HepG2 (cell line): ENCODE data around the gene CCDC57. TPM values are rescaled to one million over a fixed set of nuclear protein-coding genes. Genes with fewer than 3 reads are reported as not detected.

Experiments
- FLYWCH1 ChIP-seq: sonication (generic); formaldehyde crosslinking; IDR thresholded peaks from 2 replicates; pipeline ENCODE4 v1.8.1; 2023; ENCODE audit warnings: mild to moderate bottlenecking, missing genetic modification reagents
- HMGA1 ChIP-seq: sonication (generic); formaldehyde crosslinking; conservative IDR thresholded peaks from 2 replicates; pipeline ENCODE4 v1.4.0; 2020; ENCODE audit warnings: missing genetic modification reagents
- JUN ChIP-seq: sonication (generic); formaldehyde crosslinking; IDR thresholded peaks from 2 replicates; pipeline ENCODE4 v1.4.0; 2020; ENCODE audit warnings: mild to moderate bottlenecking, missing genetic modification reagents
- KDM2A ChIP-seq: sonication (generic); formaldehyde crosslinking; IDR thresholded peaks from 2 replicates; pipeline ENCODE4 v1.4.0; 2020; ENCODE audit warnings: low read depth, missing genetic modification reagents, borderline replicate concordance
- KDM3A ChIP-seq: IDR thresholded peaks from 2 replicates; pipeline ENCODE4 v1.6.1; 2018; ENCODE audit warnings: low read depth, missing compliant biosample characterization
- KLF15 ChIP-seq: sonication (generic); formaldehyde crosslinking; IDR thresholded peaks from 2 replicates; pipeline ENCODE4 v1.8.1; 2023; ENCODE audit warnings: borderline replicate concordance, mild to moderate bottlenecking, inconsistent platforms, missing genetic modification reagents, mixed read lengths
- ZBTB21 ChIP-seq: sonication (generic); formaldehyde crosslinking; IDR thresholded peaks from 2 replicates; pipeline ENCODE4 v1.4.0; 2020; ENCODE audit warnings: missing genetic modification reagents
- ZIK1 ChIP-seq: sonication (generic); formaldehyde crosslinking; IDR thresholded peaks from 2 replicates; pipeline ENCODE4 v1.5.0; 2020; ENCODE audit warnings: mild to moderate bottlenecking, low read depth, missing genetic modification reagents, borderline replicate concordance
- ZNF230 ChIP-seq: sonication (generic); formaldehyde crosslinking; IDR thresholded peaks from 2 replicates; pipeline ENCODE4 v1.4.0; 2020; ENCODE audit warnings: mild to moderate bottlenecking, missing genetic modification reagents
- ZNF335 ChIP-seq: sonication (generic); formaldehyde crosslinking; IDR thresholded peaks from 2 replicates; pipeline ENCODE4 v1.4.0; 2020; ENCODE audit warnings: missing genetic modification reagents
- ZNF441 ChIP-seq: sonication (generic); formaldehyde crosslinking; IDR thresholded peaks from 2 replicates; pipeline ENCODE4 v1.7.0; 2021; ENCODE audit warnings: missing genetic modification reagents, borderline replicate concordance
- polyA plus RNA-seq, 8 experiments: library from polyadenylated mRNA; depleted of rRNA in 3 of 8; stranded (reverse) in 7 of 8; unstranded in 1 of 8; fragments of >200 nt; fragmentation: Illumina TruSeq in 4 of 8; extraction: Trizol in 4 of 8; gene quantifications; 2 replicates each; pipeline versions ENCODE4 v1.2.1 to v1.2.3, GENCODE V29; 2011 to 2016; ENCODE audit warnings: low read depth in 4 of 8, missing spikeins in 1 of 8, mixed read lengths in 1 of 8; ENCODE audit not compliant: insufficient read depth in 1 of 8
- total RNA-seq, 5 experiments: library from RNA; depleted of rRNA; stranded (reverse); fragments of >200 nt; fragmentation: Illumina TruSeq; extraction: Trizol; gene quantifications; 2 replicates each; pipeline ENCODE4 v1.2.3, GENCODE V29; 2016; ENCODE audit warnings: low read depth in 1 of 5
- TF ChIP-seq, protein P1 (sequence below): sonication (generic); formaldehyde crosslinking; IDR thresholded peaks from 2 replicates; pipeline ENCODE4 v1.4.0; 2020; ENCODE audit warnings: missing genetic modification reagents, borderline replicate concordance
- TF ChIP-seq, protein P2 (sequence below): sonication (generic); formaldehyde crosslinking; IDR thresholded peaks from 2 replicates; pipeline ENCODE4 v1.8.0; 2022; ENCODE audit warnings: missing genetic modification reagents, low read depth, mild to moderate bottlenecking, borderline replicate concordance
- TF ChIP-seq, protein P3 (sequence below): sonication (generic); formaldehyde crosslinking; IDR thresholded peaks from 2 replicates; pipeline ENCODE4 v1.4.0; 2020; ENCODE audit warnings: missing genetic modification reagents
- TF ChIP-seq, protein P4 (sequence below): IDR thresholded peaks from 2 replicates; pipeline ENCODE4 v1.6.1; 2016; ENCODE audit warnings: mild to moderate bottlenecking, missing biosample characterization, missing genetic modification reagents
- TF ChIP-seq, protein P5 (sequence below): sonication (generic); formaldehyde crosslinking; IDR thresholded peaks from 2 replicates; pipeline ENCODE4 v1.9.0; 2021; ENCODE audit warnings: missing genetic modification reagents, borderline replicate concordance

CCDC57 gene
- total and polyA plus RNA-seq, 2 of the 13 experiments (the other 11 are each of a cell fraction or from before 2014, with no cell fraction given): 59.3 to 59.9 TPM

DNA sequence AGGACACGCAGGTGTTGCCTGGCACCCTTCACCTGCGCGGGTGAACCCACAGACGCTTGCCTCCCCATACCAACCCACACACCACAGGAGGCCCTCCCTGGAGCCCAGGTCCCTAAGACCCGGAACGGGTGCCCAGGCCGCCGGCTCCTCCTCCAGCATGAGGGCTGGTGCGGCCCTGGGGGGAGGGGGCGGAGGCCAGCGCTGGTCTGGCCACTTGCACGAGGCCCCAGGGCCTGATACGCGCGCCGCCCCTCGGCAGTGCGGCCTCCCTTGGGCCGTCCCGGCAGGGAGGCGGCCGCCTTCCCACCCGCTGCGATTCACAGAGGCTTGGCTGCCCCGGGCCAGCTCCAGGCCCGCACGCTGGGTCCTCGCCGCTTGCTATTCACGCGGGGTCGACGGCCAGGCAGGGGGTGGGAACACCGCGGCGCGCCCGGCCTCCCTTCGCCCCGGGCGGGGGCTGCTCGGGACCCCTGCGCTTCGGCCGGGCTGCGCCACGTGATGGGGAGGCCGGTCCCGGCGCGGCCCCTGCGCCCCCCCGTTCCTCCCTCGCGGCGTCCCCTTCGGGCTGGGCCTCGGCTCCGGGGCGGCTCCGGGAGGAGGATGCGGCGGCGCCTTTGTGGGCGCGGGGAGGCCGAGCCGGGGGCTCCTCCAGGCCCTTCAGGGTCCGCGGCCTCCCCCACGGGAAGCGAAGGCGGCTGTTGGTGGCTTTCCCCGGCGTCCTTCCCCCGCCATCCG is 115.3 kb downstream of the CCDC57 start (continued):
- TF ChIP-seq ZNF230 (CRISPR knock-in tag) (no peak), JUN (no peak), KLF15 (CRISPR knock-in tag) (no peak; the same call in 1 of the 2 replicates), KDM2A (CRISPR knock-in tag) (peak; percentile 51; the same call in 1 of the 2 replicates), ZBTB21 (no peak), ZNF441 (CRISPR knock-in tag) (no peak; the same call in 1 of the 2 replicates), ZIK1 (CRISPR knock-in tag) (no peak; the same call in 1 of the 2 replicates), KDM3A (CRISPR knock-in tag) (0 out of 2 replicates have a peak, but pooled peaks have one; percentile 62), ZNF335 (CRISPR knock-in tag) (no peak), FLYWCH1 (CRISPR knock-in tag) (no peak), HMGA1 (no peak)
- TF ChIP-seq, protein P1, sequence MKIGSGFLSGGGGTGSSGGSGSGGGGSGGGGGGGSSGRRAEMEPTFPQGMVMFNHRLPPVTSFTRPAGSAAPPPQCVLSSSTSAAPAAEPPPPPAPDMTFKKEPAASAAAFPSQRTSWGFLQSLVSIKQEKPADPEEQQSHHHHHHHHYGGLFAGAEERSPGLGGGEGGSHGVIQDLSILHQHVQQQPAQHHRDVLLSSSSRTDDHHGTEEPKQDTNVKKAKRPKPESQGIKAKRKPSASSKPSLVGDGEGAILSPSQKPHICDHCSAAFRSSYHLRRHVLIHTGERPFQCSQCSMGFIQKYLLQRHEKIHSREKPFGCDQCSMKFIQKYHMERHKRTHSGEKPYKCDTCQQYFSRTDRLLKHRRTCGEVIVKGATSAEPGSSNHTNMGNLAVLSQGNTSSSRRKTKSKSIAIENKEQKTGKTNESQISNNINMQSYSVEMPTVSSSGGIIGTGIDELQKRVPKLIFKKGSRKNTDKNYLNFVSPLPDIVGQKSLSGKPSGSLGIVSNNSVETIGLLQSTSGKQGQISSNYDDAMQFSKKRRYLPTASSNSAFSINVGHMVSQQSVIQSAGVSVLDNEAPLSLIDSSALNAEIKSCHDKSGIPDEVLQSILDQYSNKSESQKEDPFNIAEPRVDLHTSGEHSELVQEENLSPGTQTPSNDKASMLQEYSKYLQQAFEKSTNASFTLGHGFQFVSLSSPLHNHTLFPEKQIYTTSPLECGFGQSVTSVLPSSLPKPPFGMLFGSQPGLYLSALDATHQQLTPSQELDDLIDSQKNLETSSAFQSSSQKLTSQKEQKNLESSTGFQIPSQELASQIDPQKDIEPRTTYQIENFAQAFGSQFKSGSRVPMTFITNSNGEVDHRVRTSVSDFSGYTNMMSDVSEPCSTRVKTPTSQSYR (CRISPR knock-in tag): peak; percentile 86
- TF ChIP-seq, protein P2, sequence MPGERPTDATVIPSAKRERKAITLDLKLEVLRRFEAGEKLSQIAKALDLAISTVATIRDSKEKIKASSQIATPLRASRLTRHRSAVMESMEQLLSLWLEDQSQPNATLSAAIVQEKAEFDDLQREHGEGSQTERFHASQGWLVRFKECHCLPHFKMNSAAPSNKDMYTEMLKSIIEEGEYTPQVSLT: no peak; the same call in 1 of the 2 replicates
- TF ChIP-seq, protein P3, sequence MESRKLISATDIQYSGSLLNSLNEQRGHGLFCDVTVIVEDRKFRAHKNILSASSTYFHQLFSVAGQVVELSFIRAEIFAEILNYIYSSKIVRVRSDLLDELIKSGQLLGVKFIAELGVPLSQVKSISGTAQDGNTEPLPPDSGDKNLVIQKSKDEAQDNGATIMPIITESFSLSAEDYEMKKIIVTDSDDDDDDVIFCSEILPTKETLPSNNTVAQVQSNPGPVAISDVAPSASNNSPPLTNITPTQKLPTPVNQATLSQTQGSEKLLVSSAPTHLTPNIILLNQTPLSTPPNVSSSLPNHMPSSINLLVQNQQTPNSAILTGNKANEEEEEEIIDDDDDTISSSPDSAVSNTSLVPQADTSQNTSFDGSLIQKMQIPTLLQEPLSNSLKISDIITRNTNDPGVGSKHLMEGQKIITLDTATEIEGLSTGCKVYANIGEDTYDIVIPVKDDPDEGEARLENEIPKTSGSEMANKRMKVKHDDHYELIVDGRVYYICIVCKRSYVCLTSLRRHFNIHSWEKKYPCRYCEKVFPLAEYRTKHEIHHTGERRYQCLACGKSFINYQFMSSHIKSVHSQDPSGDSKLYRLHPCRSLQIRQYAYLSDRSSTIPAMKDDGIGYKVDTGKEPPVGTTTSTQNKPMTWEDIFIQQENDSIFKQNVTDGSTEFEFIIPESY: no peak
- TF ChIP-seq, protein P4, sequence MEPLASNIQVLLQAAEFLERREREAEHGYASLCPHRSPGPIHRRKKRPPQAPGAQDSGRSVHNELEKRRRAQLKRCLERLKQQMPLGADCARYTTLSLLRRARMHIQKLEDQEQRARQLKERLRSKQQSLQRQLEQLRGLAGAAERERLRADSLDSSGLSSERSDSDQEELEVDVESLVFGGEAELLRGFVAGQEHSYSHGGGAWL (CRISPR knock-in tag): peak; percentile 62
- TF ChIP-seq, protein P5, sequence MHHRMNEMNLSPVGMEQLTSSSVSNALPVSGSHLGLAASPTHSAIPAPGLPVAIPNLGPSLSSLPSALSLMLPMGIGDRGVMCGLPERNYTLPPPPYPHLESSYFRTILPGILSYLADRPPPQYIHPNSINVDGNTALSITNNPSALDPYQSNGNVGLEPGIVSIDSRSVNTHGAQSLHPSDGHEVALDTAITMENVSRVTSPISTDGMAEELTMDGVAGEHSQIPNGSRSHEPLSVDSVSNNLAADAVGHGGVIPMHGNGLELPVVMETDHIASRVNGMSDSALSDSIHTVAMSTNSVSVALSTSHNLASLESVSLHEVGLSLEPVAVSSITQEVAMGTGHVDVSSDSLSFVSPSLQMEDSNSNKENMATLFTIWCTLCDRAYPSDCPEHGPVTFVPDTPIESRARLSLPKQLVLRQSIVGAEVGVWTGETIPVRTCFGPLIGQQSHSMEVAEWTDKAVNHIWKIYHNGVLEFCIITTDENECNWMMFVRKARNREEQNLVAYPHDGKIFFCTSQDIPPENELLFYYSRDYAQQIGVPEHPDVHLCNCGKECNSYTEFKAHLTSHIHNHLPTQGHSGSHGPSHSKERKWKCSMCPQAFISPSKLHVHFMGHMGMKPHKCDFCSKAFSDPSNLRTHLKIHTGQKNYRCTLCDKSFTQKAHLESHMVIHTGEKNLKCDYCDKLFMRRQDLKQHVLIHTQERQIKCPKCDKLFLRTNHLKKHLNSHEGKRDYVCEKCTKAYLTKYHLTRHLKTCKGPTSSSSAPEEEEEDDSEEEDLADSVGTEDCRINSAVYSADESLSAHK (CRISPR knock-in tag): no peak
